Femur (tissue), 1 donor: Measurements from ENCODE around the gene ZXDC.

Experiments
- DNase-seq: peaks from one replicate; pipeline ENCODE4 v3.0.0-alpha.2; 2017

ZXDC gene

DNA sequence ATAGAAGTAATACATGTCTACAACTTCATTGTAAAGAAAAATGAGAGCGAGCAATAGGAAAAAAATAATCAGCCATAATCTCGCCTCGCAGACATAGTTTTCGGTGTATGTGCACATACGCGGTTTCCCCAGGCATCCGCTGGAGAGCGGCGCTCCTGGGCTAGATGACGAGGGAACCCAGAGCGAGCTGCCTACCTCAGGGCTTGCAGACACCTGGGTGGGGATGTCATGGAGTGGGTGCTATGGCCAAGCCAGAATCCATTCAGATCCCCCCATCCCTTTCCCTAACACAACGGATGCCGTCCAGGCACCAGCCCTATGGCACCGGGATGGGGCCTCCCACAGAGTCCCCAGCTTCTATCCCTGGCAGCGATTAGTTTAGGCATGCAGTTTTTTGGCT lies 85.5 kb downstream of the ZXDC start:
- DNase-seq, result no peak

DNA sequence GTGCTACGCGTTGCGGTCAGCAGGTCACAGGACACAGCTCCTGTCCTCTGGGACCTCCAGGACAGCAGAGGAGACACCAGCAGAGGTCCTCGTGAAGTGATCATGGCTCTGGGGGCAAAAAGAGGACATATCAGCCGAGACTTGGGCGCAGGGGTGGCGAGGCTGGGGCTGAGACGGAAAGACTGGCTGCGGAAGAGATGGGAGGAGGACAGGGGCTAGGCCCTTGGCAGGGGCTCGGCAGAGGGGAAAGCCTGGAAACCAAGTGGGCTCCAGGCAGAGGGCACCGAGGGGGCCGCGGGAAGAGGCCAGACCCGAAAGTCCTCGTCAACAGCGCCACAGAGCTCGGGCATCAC lies 85.9 kb downstream of the ZXDC start:
- no peak for DNase-seq

DNA sequence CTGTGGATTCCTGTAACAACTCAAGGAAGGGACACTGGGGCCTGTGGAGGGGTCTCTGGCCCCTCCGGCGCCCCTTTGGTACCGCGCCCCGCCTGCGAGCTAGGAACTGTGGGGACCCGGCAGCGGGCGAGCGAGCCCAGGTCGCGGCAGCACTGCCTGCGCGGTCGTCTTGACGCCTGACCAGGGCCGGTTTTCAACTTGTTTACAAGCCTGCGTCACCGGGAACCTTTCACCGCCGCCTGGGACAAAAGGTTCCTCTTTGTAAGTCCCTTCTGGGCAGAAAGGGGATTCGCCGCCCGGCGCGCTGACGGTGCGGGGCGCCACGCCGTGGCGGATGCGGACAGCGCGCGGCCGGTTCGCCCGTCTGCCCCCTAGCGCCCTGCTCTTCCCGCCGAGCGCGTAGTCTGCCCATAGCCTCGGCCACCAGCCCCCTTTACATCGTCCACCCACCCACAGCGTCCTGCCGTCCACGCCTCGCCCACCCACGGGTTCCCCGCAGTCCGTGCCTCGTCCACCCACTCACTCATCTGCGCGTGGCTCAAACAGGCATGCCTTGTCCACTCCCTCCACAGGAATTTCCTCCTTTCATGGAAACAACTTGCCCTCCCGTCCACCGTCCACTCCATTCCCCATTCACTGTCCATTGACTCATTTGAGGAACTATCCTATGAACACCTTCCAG lies 86.4 kb downstream of the ZXDC start:
- peak; percentile 86 for DNase-seq
